Stimulated activated CD8-positive, alpha-beta memory T cell treated with anti-CD3 and anti-CD28 coated beads, Interleukin-2, amount 100 ng/mL, for 1 hour (primary cell): ENCODE data around the gene PARD6G.

Source experiments
- DNase-seq, 2 donors: peaks; one replicate each; pipeline ENCODE4 v3.0.0-alpha.2; 2020; ENCODE audit warnings: low read depth in 2 of 2

Gene PARD6G

GRCh38 chr18:80147418-80148325 is 99.6 kb downstream of the PARD6G start:
- peak; percentile 53 to 58 for DNase-seq

GRCh38 chr18:80147037-80147417 is 100.3 kb downstream of the PARD6G start:
- DNase-seq = no peak

- DNase-seq = no peak
These were observed 102.0 kb downstream of the PARD6G start for GRCh38 chr18:80145196-80145804.

GRCh38 chr18:80143881-80144280 is 103.4 kb downstream of the PARD6G start:
- no peak for DNase-seq

- DNase-seq = no peak
These were observed 106.8 kb downstream of the PARD6G start for GRCh38 chr18:80140455-80140985.

GRCh38 chr18:80137976-80138375 is 109.3 kb downstream of the PARD6G start:
- no peak for DNase-seq

- DNase-seq = no peak
These were observed 110.2 kb downstream of the PARD6G start for GRCh38 chr18:80137137-80137536.

GRCh38 chr18:80136679-80137078 is 110.6 kb downstream of the PARD6G start:
- no peak for DNase-seq

- DNase-seq = no peak
These were observed 112.2 kb downstream of the PARD6G start for GRCh38 chr18:80135136-80135535.

- no peak for DNase-seq
These were observed 114.2 kb downstream of the PARD6G start for GRCh38 chr18:80133124-80133523.

- DNase-seq = no peak
These were observed 115.0 kb downstream of the PARD6G start for GRCh38 chr18:80132180-80132812.

GRCh38 chr18:80130555-80130954 is 116.8 kb downstream of the PARD6G start:
- no peak for DNase-seq

- no peak for DNase-seq
These were observed 117.5 kb downstream of the PARD6G start for GRCh38 chr18:80129672-80130367.

- no peak for DNase-seq
These were observed 119.7 kb downstream of the PARD6G start for GRCh38 chr18:80127635-80128034.

- no peak for DNase-seq
These were observed 120.5 kb downstream of the PARD6G start for GRCh38 chr18:80126797-80127196.

- no peak for DNase-seq
These were observed 123.2 kb downstream of the PARD6G start for GRCh38 chr18:80124131-80124530.

GRCh38 chr18:80120932-80121331 is 126.4 kb downstream of the PARD6G start:
- DNase-seq = no peak

GRCh38 chr18:80119111-80119510 is 128.2 kb downstream of the PARD6G start:
- no peak for DNase-seq

- DNase-seq = no peak
These were observed 132.3 kb downstream of the PARD6G start for GRCh38 chr18:80115035-80115434.

- no peak for DNase-seq
These were observed 134.6 kb downstream of the PARD6G start for GRCh38 chr18:80112624-80113248.

GRCh38 chr18:80109676-80110078 is 137.6 kb downstream of the PARD6G start:
- DNase-seq = no peak
